GM18505 (cell line): Measurements from ENCODE around the gene VSIR.

ENCODE experiments used
- ATAC-seq: cut with Tn5 transposase; IDR thresholded peaks from one replicate; pipeline ENCODE4 v1.9.1; 2021; ENCODE audit not compliant: unreplicated experiment
- POLR2A ChIP-seq: IDR thresholded peaks from 4 replicates; pipeline ENCODE4 v1.6.1; 2011; ENCODE audit warnings: borderline replicate concordance; ENCODE audit not compliant: insufficient read depth, insufficient read length; ENCODE audit errors: extremely low read depth

The VSIR gene

DNA sequence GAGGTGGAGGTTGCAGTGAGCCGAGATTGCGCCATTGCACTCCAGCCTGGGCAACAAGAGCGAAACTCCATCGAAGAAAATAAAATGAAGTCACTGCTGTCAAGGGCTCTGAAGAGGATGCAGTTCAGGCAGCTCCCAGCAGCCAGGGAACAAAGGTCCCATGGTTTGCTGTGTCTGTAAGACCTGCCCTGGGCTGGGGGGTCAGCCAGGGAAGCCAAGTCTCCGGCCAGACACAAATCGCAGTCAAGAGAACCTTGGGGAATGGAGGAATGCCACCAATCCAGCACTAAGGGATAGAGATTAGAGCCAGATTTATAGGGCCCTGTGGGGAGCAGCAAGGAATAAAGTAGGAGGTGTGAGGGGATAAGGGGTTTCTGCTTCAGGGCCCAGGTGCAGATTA lies 28.9 kb upstream of the VSIR start:
- ATAC-seq = no peak
- TF ChIP-seq POLR2A = no peak

DNA sequence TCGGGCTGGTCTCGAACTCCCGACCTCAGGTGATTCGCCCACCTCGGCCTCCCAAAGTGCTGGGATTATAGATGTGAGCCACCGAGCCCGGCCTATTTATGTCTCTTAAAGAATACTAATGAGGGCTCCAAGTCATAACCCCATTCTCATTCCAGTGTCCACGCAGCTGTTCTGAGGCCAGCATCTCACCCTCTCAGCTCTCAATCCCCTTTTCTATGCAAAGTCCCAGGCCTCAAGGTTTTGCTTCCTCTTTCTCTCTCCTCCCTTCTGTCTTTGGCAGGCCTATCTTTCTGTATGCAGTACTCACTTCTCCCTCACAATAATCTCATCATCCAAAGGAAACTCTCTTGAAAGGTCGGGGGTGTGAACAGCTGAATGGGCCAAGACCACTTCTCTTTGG lies 28.0 kb upstream of the VSIR start:
- peak; percentile 76 for ATAC-seq
- no peak for TF ChIP-seq POLR2A

DNA sequence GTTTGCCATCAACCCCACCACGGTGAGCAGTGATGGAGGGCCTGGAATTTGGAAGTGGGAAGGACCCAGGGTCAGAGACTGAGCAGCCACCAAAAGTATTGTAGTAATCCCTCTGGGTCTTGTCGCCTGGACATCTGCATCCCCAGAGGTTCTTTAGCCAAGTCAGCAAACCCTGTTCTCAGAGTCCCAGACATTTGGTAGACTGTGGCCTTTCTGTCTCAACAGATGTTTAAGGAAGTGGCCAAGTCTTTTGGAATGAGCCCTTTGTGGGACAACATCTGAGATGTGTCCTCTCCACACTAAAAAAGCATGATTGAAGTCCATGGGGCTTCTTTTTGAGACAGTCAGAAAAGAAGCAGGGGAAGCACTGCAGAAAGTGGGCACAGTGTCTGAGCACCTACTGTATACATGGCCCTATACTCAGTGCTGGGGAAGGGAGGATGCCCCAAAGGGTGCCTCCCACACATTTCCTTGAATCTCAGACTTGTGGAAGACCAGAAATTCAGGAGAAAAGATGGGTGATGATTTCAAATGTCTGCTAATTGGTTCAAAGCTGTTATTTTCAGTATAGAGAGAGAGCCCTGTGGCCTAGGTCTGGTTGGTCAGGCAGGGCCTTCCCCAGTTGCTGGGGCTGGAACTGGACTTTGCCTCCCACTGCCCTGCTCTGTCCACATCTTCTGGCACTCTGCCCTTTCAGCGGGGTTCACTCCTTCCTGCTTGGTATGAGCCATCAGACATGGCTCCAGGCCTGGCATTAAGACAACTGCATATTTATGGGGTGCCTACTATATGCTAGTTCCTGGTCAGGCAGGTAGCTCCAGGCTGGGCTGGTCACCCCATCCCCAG lies 26.5 kb upstream of the VSIR start:
- no peak for TF ChIP-seq POLR2A
- no peak for ATAC-seq

DNA sequence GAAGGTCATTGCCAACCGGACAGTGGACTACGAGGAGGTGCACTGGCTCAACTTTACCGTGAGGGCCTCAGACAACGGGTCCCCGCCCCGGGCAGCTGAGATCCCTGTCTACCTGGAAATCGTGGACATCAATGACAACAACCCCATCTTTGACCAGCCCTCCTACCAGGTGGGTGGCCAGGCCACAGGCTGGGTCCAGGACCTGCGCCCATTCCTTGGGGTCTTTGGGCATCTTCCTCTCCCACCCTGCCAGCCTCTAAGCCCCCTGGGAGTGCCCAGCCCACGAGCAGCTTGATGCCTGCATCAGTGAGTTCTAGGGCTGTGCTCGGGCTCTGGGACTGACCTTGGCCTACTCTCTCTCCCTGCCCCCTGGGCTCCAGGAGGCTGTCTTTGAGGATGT lies 25.8 kb upstream of the VSIR start:
- no peak for ATAC-seq
- TF ChIP-seq POLR2A = no peak

DNA sequence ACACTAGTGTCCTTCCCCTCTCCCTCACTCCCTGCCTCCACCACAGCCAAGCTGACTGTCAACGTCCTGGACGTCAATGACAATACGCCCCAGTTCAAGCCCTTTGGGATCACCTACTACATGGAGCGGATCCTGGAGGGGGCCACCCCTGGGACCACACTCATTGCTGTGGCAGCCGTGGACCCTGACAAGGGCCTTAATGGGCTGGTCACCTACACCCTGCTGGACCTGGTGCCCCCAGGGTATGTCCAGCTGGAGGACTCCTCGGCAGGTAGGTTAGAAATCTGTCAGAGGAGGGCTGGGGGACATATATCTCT lies 24.9 kb upstream of the VSIR start:
- TF ChIP-seq POLR2A = no peak
- ATAC-seq = no peak

DNA sequence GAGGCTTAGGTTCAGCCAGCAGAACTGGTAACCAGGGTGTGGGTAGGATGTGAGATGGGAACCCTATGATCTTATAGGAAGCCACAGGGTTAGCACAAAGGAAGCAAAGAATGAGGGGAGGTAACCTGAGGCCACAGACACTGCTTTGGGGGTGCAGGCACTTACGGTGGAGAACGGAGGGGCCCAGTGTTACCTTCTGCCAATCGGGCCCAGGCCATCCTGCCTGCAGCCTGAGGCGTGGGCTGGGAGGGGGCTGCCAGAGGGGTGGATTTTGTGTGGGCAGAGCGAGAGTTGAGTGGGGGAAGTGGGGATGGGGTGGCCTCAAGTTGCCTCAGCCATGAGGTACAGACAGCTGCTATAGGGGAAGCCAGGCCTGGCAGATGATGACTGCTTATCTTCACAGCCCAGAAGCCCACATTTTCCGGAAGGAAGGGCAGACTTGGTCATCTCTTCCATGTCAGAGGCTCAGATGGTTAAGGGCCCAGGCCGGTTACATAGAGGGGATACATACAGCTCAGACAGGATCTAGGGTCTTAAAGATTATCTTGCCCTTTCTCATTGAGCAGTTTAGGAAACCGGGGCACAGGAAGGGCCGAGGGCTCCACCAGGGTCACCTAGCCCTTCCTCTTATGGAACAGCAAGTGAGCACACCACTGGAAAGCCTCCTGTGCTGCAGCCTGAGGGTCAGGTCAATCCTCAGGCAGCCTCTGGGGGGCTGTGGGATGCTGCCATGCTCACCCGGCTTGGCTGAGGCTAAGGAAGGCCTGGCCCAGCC lies 24.4 kb upstream of the VSIR start:
- ATAC-seq = no peak
- TF ChIP-seq POLR2A = no peak

DNA sequence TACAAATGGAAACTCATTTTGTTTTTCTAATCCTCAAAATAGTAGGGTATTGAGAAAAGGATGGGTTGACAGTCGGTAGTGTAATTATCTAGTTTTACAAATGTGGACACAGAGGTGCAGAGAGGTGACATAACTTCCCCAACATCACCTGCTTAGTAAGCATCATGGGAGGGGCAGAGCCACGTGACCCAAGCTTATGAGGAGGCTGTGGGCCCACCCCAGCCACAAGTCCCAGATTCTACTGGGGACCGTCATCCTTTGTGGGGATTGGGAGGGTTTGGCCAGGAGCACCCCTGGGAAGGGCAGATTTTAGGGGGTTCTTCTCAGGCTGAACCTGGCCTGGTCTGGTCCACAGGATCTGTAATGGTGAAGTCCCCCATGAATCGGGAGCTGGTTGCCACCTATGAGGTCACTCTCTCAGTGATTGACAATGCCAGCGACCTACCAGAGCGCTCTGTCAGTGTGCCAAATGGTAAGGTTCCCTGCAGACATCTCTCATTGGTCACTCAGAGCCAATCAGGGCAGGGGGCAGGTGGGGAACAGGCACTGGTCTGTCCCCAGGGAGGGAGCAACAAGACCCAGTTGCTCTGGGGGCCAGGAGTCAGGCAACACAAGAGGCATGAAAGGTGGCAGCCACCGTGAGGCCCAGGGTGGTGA lies 23.6 kb upstream of the VSIR start:
- no peak for ATAC-seq
- TF ChIP-seq POLR2A = no peak

DNA sequence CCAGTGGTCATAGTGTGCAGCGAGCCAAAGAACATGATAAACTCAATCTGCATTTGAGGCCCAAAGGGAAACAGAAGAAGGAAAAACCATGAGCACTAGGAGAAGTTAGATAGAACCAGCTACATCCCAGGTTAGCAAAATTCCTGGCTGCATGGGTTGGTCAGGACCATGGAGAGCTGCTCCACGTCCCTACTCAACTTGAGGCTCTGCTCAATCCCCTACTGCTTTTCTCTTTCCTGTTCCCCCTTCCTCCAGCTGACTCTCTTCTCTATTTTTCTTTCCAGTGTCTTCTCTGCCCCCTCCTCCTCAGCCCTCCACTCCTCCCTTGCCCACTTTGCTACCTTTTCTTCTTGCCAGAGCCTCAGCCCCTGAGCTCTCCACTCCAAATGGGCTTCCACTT lies 21.9 kb upstream of the VSIR start:
- ATAC-seq = no peak

DNA sequence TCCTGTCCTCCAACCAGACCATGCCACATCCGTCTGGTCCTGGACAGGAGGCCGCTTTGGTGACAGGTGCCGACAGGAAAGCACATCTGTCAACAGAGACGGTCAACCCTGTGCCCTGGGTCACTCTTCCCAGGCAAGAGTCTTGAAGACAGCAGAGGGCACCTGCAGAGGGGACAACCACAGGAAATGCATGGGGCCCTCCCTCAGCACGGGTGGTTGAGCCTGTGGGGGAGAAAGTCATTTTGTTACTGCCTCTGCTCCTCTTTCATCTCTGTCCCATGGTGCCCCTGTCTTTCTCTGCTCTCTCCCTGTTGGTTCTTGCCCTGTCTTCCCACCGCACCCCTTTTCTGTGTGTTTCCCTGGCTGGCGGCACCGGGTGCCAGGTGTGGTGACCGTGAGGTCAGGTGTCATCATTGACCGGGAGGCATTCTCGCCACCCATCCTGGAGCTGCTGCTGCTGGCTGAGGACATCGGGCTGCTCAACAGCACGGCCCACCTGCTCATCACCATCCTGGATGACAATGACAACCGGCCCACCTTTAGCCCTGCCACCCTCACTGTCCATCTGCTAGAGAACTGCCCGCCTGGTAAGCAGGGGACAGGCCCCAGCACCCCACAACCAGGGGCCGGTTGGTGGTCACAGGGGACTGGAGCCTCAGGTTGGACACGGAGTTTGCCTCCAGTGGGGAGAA lies 17.6 kb upstream of the VSIR start:
- ATAC-seq = peak; percentile 50

More for the DNA sequence above, 21.9 kb upstream of the VSIR start:
- TF ChIP-seq POLR2A = no peak

DNA sequence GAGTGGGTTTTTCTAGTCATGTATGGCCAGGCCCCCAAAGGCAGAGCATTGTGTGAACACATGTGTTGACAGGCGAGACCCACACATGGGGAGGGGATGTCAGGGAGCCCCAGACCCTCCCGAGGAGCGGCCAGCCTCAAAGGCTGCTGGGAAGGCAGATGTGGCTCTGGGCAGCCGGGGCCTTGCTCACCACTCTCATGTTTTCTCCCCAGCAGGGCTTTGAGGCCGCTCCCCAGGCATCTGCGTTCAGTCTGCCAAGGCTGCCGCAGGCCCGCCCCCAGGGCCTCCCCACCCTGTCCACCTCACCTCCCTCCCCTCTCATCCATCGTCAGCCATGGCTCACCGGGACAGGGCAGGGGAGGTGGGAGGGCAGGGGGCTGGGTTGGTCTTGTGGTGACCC lies 16.6 kb upstream of the VSIR start:
- ATAC-seq = no peak

More for the DNA sequence above, 17.6 kb upstream of the VSIR start:
- TF ChIP-seq POLR2A = no peak

DNA sequence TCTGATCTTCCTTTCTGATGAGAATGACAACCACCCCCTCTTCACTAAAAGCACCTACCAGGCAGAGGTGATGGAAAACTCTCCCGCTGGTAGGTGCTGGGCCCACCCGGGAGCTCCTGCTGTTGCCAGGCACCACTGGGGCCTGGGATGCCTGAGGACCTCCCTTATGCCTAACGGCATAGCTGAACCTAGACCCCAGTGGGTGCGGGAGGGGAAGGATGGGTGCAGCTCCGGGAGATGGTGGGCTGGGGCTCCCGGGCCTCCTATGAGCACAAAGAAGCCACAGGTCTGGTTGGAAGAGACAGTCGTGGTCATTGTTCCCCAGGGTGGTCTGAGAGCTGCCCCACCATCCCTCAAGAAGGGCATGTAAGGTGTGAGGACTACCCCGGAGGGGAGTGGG lies 15.6 kb upstream of the VSIR start:
- no peak for ATAC-seq
- no peak for TF ChIP-seq POLR2A

More for the DNA sequence above, 16.6 kb upstream of the VSIR start:
- no peak for TF ChIP-seq POLR2A

DNA sequence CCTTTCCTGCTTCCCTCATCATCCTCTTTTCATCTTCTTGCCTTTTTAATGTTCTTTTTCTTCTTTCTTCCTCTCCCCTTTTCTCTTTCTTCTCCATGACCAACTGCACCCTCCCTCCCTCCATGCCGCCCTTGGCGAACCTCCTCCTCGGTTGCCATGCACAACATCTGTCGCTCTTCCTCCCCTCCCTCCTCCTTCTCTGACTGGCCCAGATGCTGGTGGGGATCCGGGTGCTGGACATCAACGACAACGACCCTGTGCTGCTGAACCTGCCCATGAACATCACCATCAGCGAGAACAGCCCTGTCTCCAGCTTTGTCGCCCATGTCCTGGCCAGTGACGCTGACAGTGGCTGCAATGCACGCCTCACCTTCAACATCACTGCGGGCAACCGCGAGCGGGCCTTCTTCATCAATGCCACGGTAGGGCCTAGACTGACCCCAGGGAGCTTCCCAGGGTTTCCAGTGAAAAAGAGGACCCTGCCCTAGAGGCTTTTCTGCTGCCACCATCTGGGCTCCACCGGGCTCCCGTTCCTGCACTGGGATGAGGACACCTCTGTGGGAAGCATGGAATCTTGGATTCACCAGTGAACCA lies 11.5 kb upstream of the VSIR start:
- no peak for ATAC-seq
- TF ChIP-seq POLR2A = no peak
